NT2/D1 (cell line): ENCODE data around the gene TNFRSF1B.

Experiments used
- YY1 ChIP-seq: IDR thresholded peaks from 2 replicates; pipeline ENCODE4 v1.6.1; 2011; ENCODE audit not compliant: insufficient read length, insufficient read depth
- ZNF274 ChIP-seq: IDR thresholded peaks from 2 replicates; pipeline ENCODE4 v1.6.1; 2011; ENCODE audit warnings: mild to moderate bottlenecking, low read depth, low read length

GRCh38 chr1:12149791-12150175, 17.0 kb upstream of the TNFRSF1B start:
- TF ChIP-seq ZNF274 (no peak), YY1 (no peak)
